HUES6 (cell line): ENCODE measurements around the gene ZFYVE26.
A peak's percentile ranks its signal among the peaks of the same experiment; 100 is the strongest.

Experiments
- H3K27ac ChIP-seq: 2 replicates; pipeline ENCODE4 v1.7.0; 2013; ENCODE audit warnings: low read depth, mild to moderate bottlenecking, low read length, inconsistent platforms
- H3K27me3 ChIP-seq: 2 replicates; pipeline ENCODE4 v1.6.1; 2013; ENCODE audit warnings: low read length; ENCODE audit not compliant: control insufficient read depth, insufficient read depth
- H3K36me3 ChIP-seq: 2 replicates; pipeline ENCODE4 v1.6.1; 2013; ENCODE audit warnings: low read length; ENCODE audit not compliant: control insufficient read depth, insufficient read depth
- H3K4me1 ChIP-seq: 2 replicates; pipeline ENCODE4 v1.6.1; 2013; ENCODE audit warnings: low read length; ENCODE audit not compliant: control insufficient read depth, insufficient read depth
- H3K4me3 ChIP-seq: 2 replicates; pipeline ENCODE4 v1.5.1; 2013; ENCODE audit warnings: low read depth, low read length
- H3K9ac ChIP-seq: one replicate; pipeline ENCODE4 v1.6.1; 2013; ENCODE audit warnings: mild to moderate bottlenecking, low read length
- H3K9me3 ChIP-seq: 2 replicates; pipeline ENCODE4 v1.6.1; 2013; ENCODE audit warnings: low read depth, low read length; ENCODE audit not compliant: control insufficient read depth, insufficient read depth

ZFYVE26 gene

GRCh38 chr14:67814821-67815220, 1.6 kb downstream of the ZFYVE26 start:
- H3K36me3 ChIP-seq = peaks cover 28% of the 10 kb centered on the region
- H3K27ac ChIP-seq = no peak overlapping the region
- no peak overlapping the region for H3K9ac ChIP-seq
- peak overlapping the region; percentile 83; the same call in 1 of the 2 replicates for H3K4me3 ChIP-seq
- peaks cover 4% of the 10 kb centered on the region for H3K4me1 ChIP-seq
- no peaks in the 10 kb centered on the region for H3K9me3 ChIP-seq
- H3K27me3 ChIP-seq = no peaks in the 10 kb centered on the region

DNA sequence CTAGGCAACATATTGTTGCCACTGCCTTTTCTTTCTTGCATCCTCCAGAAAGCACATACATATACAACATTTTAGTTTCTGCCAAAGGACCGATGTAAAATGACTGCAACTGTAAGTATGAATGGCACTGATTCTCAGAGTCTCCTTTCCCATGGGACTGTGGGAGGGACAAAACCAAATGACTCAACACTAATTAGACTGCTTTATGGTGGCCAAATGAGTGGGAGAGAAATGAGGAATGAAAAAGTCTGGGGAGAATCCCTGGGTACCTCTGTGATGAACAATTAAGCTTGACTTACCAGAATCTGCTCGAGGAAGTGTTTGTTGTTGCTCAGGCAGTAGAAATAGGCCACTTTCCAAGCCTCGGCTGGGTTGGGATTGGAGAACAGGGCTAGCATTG, 10.1 kb downstream of the ZFYVE26 start:
- H3K4me1 ChIP-seq = no peaks in the 10 kb centered on the region
- no peak overlapping the region for H3K4me3 ChIP-seq
- H3K27ac ChIP-seq = no peak overlapping the region
- H3K9ac ChIP-seq = no peak overlapping the region
- H3K9me3 ChIP-seq = no peaks in the 10 kb centered on the region
- H3K27me3 ChIP-seq = no peaks in the 10 kb centered on the region
- H3K36me3 ChIP-seq = peaks cover 88% of the 10 kb centered on the region

GRCh38 chr14:67800743-67801142, 15.6 kb downstream of the ZFYVE26 start:
- H3K4me3 ChIP-seq = no peak overlapping the region
- no peaks in the 10 kb centered on the region for H3K27me3 ChIP-seq
- no peak overlapping the region for H3K9ac ChIP-seq
- no peaks in the 10 kb centered on the region for H3K9me3 ChIP-seq
- peaks cover 85% of the 10 kb centered on the region for H3K36me3 ChIP-seq
- no peaks in the 10 kb centered on the region for H3K4me1 ChIP-seq
- no peak overlapping the region for H3K27ac ChIP-seq

- H3K4me1 ChIP-seq = no peaks in the 10 kb centered on the region
- H3K4me3 ChIP-seq = no peak overlapping the region
- H3K27me3 ChIP-seq = no peaks in the 10 kb centered on the region
- H3K36me3 ChIP-seq = peaks cover 85% of the 10 kb centered on the region
- no peak overlapping the region for H3K9ac ChIP-seq
- no peak overlapping the region for H3K27ac ChIP-seq
- H3K9me3 ChIP-seq = no peaks in the 10 kb centered on the region
These were observed 17.7 kb downstream of the ZFYVE26 start for GRCh38 chr14:67798731-67799130.

DNA sequence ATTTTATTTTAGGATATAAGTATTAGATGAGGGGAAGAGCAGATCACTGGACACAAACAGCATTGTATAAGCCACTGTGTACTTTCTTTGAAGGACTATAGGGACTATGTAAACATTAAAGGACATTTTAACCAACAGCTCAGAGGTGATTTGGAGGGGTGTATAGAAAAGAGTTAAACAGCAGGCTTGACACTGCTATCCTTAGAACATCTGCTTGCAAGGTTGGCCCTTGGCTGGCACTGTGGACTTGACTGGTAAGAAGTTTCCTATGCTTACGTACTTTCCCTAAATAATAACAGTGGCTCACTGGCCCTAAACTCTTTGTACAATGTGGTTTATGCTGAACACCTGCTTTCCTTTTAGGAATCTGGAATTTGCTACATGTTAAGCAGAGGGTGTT, 28.7 kb downstream of the ZFYVE26 start:
- H3K36me3 ChIP-seq = peaks cover 83% of the 10 kb centered on the region
- H3K4me1 ChIP-seq = no peaks in the 10 kb centered on the region
- H3K4me3 ChIP-seq = no peak overlapping the region
- H3K9ac ChIP-seq = no peak overlapping the region
- H3K9me3 ChIP-seq = no peaks in the 10 kb centered on the region
- no peaks in the 10 kb centered on the region for H3K27me3 ChIP-seq
- H3K27ac ChIP-seq = no peak overlapping the region

DNA sequence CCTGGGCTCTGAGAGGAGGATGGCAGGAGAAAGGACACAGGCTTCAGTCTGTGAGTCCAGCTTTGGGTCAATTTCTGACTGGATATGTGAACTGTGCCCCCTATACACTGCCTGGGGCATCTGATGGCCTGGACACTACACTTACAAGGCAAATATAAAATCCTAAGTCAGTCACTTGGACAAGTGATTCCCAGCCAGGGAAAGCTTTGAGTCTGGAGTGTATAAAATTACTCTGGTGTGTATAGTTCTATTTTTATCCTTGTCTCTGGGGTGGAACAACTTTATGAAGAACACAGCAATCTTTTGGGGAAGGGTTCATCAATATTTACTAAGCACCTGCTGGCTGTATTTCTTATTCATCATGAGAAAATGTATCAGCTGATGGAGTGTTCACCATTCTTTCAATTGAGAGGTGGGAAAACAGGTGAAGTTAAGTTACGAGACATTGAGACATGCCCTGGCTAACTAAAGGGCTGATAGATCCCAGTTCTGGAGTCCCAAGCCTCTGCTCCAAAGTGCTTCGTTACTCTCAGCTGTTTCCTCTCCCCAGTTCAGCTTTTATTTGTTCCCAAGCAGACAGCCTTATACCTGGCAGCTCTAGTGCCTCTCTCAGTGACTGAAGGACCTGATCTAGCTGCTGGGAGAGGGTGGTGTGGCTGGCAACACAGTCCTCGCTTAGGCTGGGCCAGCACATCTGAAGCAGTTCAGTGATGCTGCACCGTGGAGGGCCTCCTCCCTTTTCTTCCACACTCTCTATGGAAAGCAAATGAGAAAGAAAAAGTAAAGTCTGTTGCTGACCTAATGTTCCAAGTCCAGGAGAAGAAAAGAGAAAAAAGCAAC, 30.9 kb downstream of the ZFYVE26 start:
- no peak overlapping the region for H3K4me3 ChIP-seq
- peaks cover 96% of the 10 kb centered on the region for H3K36me3 ChIP-seq
- H3K27me3 ChIP-seq = no peaks in the 10 kb centered on the region
- no peak overlapping the region for H3K27ac ChIP-seq
- no peaks in the 10 kb centered on the region for H3K4me1 ChIP-seq
- no peak overlapping the region for H3K9ac ChIP-seq
- H3K9me3 ChIP-seq = no peaks in the 10 kb centered on the region

DNA sequence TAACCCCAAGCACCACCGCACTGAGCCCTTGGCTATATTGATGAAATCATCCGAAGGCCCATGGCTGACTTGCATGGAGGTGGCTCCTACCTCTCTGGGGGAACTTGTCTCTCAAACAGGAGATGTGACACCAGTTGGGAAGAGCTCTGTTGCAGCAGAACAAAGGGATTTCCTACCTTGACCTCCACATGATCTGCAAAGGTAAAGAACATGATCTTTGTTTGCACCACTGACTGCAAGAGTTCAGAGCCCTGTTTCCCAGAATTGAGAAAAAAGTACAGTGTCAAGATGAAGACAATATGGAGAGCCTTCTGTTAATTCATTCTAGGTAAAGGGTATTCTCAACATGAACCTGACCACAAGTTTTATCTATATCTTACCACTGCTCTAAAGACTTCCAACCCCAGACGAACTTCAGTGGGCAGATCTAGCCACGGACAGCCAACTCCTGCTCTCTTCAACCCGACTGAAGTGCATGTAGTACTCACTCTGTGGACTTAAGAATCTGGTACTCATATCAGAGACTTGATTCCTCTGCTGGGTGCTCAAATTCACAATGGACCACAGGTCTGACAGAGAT, 32.1 kb downstream of the ZFYVE26 start:
- H3K27ac ChIP-seq = no peak overlapping the region
- peaks cover 96% of the 10 kb centered on the region for H3K36me3 ChIP-seq
- no peak overlapping the region for H3K4me3 ChIP-seq
- H3K27me3 ChIP-seq = no peaks in the 10 kb centered on the region
- H3K9ac ChIP-seq = no peak overlapping the region
- no peaks in the 10 kb centered on the region for H3K4me1 ChIP-seq
- no peaks in the 10 kb centered on the region for H3K9me3 ChIP-seq

DNA sequence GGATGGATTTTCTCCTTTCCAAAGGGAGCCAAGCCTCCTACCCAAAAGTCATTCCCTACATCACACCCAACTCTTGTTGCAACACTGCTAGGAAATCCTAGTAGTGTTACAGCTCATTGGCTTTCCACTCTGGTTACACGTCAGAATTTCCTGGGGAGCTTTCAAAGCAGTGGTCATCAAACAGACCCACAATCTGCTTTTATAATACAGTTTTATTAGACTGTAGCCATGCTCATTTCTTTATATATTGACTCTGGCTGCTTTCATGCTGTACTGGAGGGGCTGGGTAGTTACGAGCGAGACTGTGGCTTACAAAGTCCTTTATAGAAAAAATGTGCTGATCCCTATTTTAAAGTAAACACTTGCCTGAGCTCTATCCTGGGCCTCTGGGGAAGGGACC, 34.3 kb downstream of the ZFYVE26 start:
- Histone ChIP-seq H3K27me3 (no peaks in the 10 kb centered on the region), H3K9ac (no peak overlapping the region), H3K9me3 (no peaks in the 10 kb centered on the region), H3K4me1 (no peaks in the 10 kb centered on the region), H3K4me3 (no peak overlapping the region), H3K36me3 (peaks cover 95% of the 10 kb centered on the region), H3K27ac (no peak overlapping the region)

DNA sequence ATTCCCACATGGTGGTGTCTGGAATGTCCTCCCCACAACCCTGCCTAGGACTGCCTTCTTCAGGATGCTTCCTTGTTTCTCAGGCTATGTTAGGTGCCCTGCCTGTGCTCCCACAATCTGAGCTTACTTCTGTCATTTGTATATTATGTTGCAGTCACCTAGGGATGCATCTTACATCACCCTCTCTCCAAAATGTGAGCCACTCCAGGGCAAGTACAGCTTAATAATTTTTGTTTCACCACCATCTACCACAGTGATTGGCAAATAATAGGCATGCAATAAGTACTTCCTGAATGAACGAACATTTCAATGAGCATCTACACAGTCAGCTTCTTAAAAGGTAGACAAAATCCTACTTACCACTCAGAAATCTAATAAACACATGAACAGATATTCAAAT, 37.6 kb downstream of the ZFYVE26 start:
- Histone ChIP-seq H3K9ac (no peak overlapping the region), H3K36me3 (peaks cover 96% of the 10 kb centered on the region), H3K9me3 (no peaks in the 10 kb centered on the region)

DNA sequence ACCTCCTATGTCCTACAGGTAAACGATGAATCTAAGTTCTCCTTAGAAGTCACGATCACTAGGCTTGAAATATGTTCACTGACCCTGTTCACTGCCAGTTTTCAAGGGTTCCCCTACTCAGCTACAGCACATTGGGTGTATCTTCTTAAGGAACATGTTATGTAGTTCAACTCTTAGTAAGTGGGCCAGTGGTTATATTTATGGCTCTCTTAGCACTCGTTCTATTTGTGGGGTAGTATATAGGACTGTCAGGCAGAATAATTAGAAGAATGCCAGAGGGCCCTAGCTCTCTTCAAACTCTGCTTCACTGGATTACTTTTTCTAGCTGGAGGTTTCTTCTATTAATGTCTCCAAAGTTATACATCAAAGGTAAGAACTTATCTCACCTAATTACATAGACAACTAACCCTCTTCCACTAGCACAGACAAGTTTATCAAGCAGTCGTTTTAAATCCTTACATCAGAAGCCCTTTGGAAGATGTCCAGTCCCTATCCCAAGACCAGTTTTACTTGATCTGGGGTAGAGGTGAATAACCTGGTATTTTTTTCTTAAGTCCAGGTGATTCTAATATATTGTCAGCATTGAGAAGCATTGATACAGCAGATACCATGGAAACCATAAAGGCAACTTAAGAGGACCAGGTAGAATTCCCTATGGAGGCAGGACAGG, 39.6 kb downstream of the ZFYVE26 start:
- H3K4me3 ChIP-seq = no peak overlapping the region
- H3K27me3 ChIP-seq = no peaks in the 10 kb centered on the region
- no peaks in the 10 kb centered on the region for H3K9me3 ChIP-seq
- H3K4me1 ChIP-seq = no peaks in the 10 kb centered on the region
- no peak overlapping the region for H3K27ac ChIP-seq
- no peak overlapping the region for H3K9ac ChIP-seq
- peaks cover 96% of the 10 kb centered on the region for H3K36me3 ChIP-seq

More for the DNA sequence above, 37.6 kb downstream of the ZFYVE26 start:
- no peaks in the 10 kb centered on the region for H3K27me3 ChIP-seq
- H3K4me1 ChIP-seq = no peaks in the 10 kb centered on the region
- no peak overlapping the region for H3K4me3 ChIP-seq
- H3K27ac ChIP-seq = no peak overlapping the region

DNA sequence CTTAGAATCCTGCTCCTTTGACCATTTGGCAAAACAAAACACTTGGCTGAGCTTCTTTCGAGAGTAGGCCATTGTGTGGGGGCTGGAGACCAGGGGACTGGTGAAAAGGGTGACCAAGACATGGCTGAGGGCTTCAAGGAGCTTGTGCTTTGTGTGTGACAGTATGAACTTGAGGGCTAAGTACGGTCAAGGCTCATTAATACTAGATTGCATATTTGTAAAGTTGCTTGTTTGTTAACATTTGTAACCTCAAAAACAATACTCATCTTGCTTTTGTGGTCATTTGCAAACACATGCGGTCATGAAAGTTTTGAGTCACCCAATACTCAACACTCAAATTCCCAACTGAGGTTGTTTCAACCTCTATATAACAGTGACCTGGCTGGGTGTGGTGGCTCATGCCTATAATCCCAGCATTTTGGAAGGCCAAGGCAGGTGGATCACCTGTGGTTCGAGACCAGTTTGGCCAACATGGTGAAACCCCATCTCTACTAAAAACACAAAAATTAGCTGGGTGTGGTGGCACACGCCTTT, 42.5 kb downstream of the ZFYVE26 start:
- no peaks in the 10 kb centered on the region for H3K9me3 ChIP-seq

More for the DNA sequence above, 42.5 kb downstream of the ZFYVE26 start:
- H3K27ac ChIP-seq = no peak overlapping the region
- no peak overlapping the region for H3K4me3 ChIP-seq
- peaks cover 96% of the 10 kb centered on the region for H3K36me3 ChIP-seq
- H3K4me1 ChIP-seq = no peaks in the 10 kb centered on the region
- H3K9ac ChIP-seq = no peak overlapping the region
- H3K27me3 ChIP-seq = no peaks in the 10 kb centered on the region
